Esophagus mucosa (tissue), 1 donor: ENCODE measurements around the gene TRAF7. TPM values are rescaled to one million over a fixed set of nuclear protein-coding genes. Genes with fewer than 3 reads are reported as not detected.
"Not testable (repeated sequence)": the region's sequence is repeated elsewhere in the genome, so short reads cannot be mapped to it uniquely, and the experiment has no call there.

Source experiments
- ATAC-seq: fragments of 200-7000 bp; cut with Tn5 transposase; one replicate; pipeline ENCODE4 v1.9.1; 2020
- total RNA-seq: library from RNA; stranded (reverse); gene quantifications from one replicate; pipeline ENCODE4 v1.2.4, GENCODE V29; 2023
- donor health status: DM: yes; HTN: yes; CAD: no.

Gene TRAF7
- total RNA-seq, 1 donor from 2014 or later: 96.6 TPM

- ATAC-seq: not testable (repeated sequence)
Observed at GRCh38 chr16:2203119-2203688, 47.6 kb downstream of the TRAF7 start.

- no peak for ATAC-seq
Observed at GRCh38 chr16:2204416-2205103, 49.0 kb downstream of the TRAF7 start.

GRCh38 chr16:2205104-2205966, 49.8 kb downstream of the TRAF7 start, which contains the start of gene MLST8:
TSS of gene MLST8 (plus strand) at chr16:2205454. CDS start at chr16:2206086, 632 bp downstream.
- ATAC-seq: peak; percentile 90

- peak; percentile 17 for ATAC-seq
Observed at GRCh38 chr16:2205967-2206313, 50.4 kb downstream of the TRAF7 start.

GRCh38 chr16:2206420-2206779, 50.8 kb downstream of the TRAF7 start:
- no peak for ATAC-seq

GRCh38 chr16:2206780-2207433, 51.3 kb downstream of the TRAF7 start:
- ATAC-seq: no peak

GRCh38 chr16:2207872-2208271, 52.3 kb downstream of the TRAF7 start:
- no peak for ATAC-seq

- ATAC-seq: no peak
Observed at GRCh38 chr16:2208308-2208707, 52.7 kb downstream of the TRAF7 start.

GRCh38 chr16:2208772-2209171, 53.2 kb downstream of the TRAF7 start:
- no peak for ATAC-seq

- no peak for ATAC-seq
Observed at GRCh38 chr16:2209258-2210008, 53.9 kb downstream of the TRAF7 start.

GRCh38 chr16:2210009-2210332, 54.4 kb downstream of the TRAF7 start:
- ATAC-seq: no peak

GRCh38 chr16:2210386-2211365, 55.1 kb downstream of the TRAF7 start, which contains the start of gene BRICD5:
TSS of gene BRICD5 (minus strand) at chr16:2210863. CDS start at chr16:2210833, 30 bp downstream.
- no peak for ATAC-seq

- ATAC-seq: no peak
Observed at GRCh38 chr16:2211923-2212347, 56.4 kb downstream of the TRAF7 start.

- no peak for ATAC-seq
Observed at GRCh38 chr16:2212362-2213324, 57.1 kb downstream of the TRAF7 start.

- no peak for ATAC-seq
Observed at GRCh38 chr16:2213817-2214718, 58.5 kb downstream of the TRAF7 start.

GRCh38 chr16:2214719-2214968, 59.1 kb downstream of the TRAF7 start, which contains the start of gene PGP:
TSS of gene PGP (minus strand) at chr16:2214840. CDS start at chr16:2214777, 63 bp downstream.
- ATAC-seq: peak; percentile 92

GRCh38 chr16:2216330-2216729, 60.7 kb downstream of the TRAF7 start:
- no peak for ATAC-seq

GRCh38 chr16:2223221-2223941, 67.8 kb downstream of the TRAF7 start, which contains the start of gene E4F1:
TSS of gene E4F1 (plus strand) at chr16:2223591. CDS start at chr16:2223614, 23 bp downstream.
- peak; percentile 98 for ATAC-seq
